GM06990 (cell line): ENCODE measurements around the gene LYSMD2.
A peak's percentile ranks its signal among the peaks of the same experiment; 100 is the strongest.

ENCODE experiments used
- DNase-seq: peaks from one replicate; pipeline ENCODE4 v3.0.0-alpha.2; 2011; ENCODE audit not compliant: insufficient read length; ENCODE audit errors: extremely low read depth
- H3K27me3 ChIP-seq: replicated peaks from 2 replicates; pipeline ENCODE4 v1.6.0; 2011; ENCODE audit warnings: low read length; ENCODE audit not compliant: control insufficient read depth, insufficient read depth
- H3K36me3 ChIP-seq: 2 replicates; pipeline ENCODE4 v1.5.1; 2011; ENCODE audit warnings: low read length; ENCODE audit not compliant: control insufficient read depth, insufficient read depth
- H3K4me3 ChIP-seq: replicated peaks from 2 replicates; pipeline ENCODE4 v1.5.1; 2011; ENCODE audit warnings: low read depth, mild to moderate bottlenecking, control low read depth, low read length
- CTCF ChIP-seq: IDR thresholded peaks from 2 replicates; pipeline ENCODE4 v1.5.1; 2011; ENCODE audit warnings: low read length, control low read depth, mild to moderate bottlenecking, inconsistent platforms; ENCODE audit not compliant: insufficient read depth, poor library complexity, severe bottlenecking

LYSMD2 gene

GRCh38 chr15:51731549-51732267 lies 5.7 kb downstream of the LYSMD2 start:
- H3K4me3 ChIP-seq: peak overlapping the region; percentile 53
- DNase-seq: peak; percentile 78
- no peaks in the 10 kb centered on the region for H3K27me3 ChIP-seq
- no peaks in the 10 kb centered on the region for H3K36me3 ChIP-seq
- TF ChIP-seq CTCF: no peak

- TF ChIP-seq CTCF: peak; percentile 41
- no peak overlapping the region for H3K4me3 ChIP-seq
- no peak for DNase-seq
These were observed 10.1 kb downstream of the LYSMD2 start for GRCh38 chr15:51727141-51727897.

GRCh38 chr15:51726302-51727073 lies 11.0 kb downstream of the LYSMD2 start:
- no peaks in the 10 kb centered on the region; the same call in none of the 2 replicates for H3K36me3 ChIP-seq
- no peaks in the 10 kb centered on the region for H3K27me3 ChIP-seq
- TF ChIP-seq CTCF: no peak
- DNase-seq: peak; percentile 60
- no peak overlapping the region for H3K4me3 ChIP-seq

More at GRCh38 chr15:51727141-51727897, 10.1 kb downstream of the LYSMD2 start:
- Histone ChIP-seq H3K36me3 (no peaks in the 10 kb centered on the region; the same call in none of the 2 replicates), H3K27me3 (no peaks in the 10 kb centered on the region)

- no peaks in the 10 kb centered on the region for H3K27me3 ChIP-seq
- H3K4me3 ChIP-seq: no peak overlapping the region
- TF ChIP-seq CTCF: no peak
- DNase-seq: no peak
- peaks cover 5% of the 10 kb centered on the region for H3K36me3 ChIP-seq
These were observed 12.8 kb downstream of the LYSMD2 start for GRCh38 chr15:51724673-51725072.

GRCh38 chr15:51724199-51724598 lies 13.3 kb downstream of the LYSMD2 start:
- peaks cover 5% of the 10 kb centered on the region for H3K36me3 ChIP-seq
- TF ChIP-seq CTCF: no peak
- no peaks in the 10 kb centered on the region for H3K27me3 ChIP-seq
- DNase-seq: no peak
- H3K4me3 ChIP-seq: no peak overlapping the region
